Skeletal muscle tissue (tissue), 4 donors: Measurements from ENCODE around the gene TRMT112. TPM values are rescaled to one million over a fixed set of nuclear protein-coding genes. Genes with fewer than 3 reads are reported as not detected.
"Not testable (repeated sequence)": the region's sequence is repeated elsewhere in the genome, so short reads cannot be mapped to it uniquely, and the experiment has no call there.

Experiments used
- H3K27ac ChIP-seq: one replicate; pipeline ENCODE4 v1.7.0; 2013; ENCODE audit warnings: mild to moderate bottlenecking, low read depth, low read length, inconsistent platforms
- H3K27me3 ChIP-seq, 3 donors: one replicate each; pipeline ENCODE4 v1.7.0; 2013; ENCODE audit warnings: low read length in 3 of 3; ENCODE audit not compliant: control insufficient read depth in 3 of 3, insufficient read depth in 3 of 3
- H3K36me3 ChIP-seq, 3 donors: one replicate each; pipeline ENCODE4 v1.7.0; 2013; ENCODE audit warnings: low read length in 3 of 3; ENCODE audit not compliant: control insufficient read depth in 3 of 3, insufficient read depth in 3 of 3
- H3K4me1 ChIP-seq, 3 donors: one replicate each; pipeline ENCODE4 v1.7.0; 2013; ENCODE audit warnings: low read length in 3 of 3, mild to moderate bottlenecking in 3 of 3; ENCODE audit not compliant: control insufficient read depth in 3 of 3, insufficient read depth in 3 of 3
- H3K4me3 ChIP-seq, 3 donors: one replicate each; pipeline ENCODE4 v1.7.0; 2013; ENCODE audit warnings: low read length in 3 of 3
- H3K9ac ChIP-seq, 3 donors: one replicate each; pipeline ENCODE4 v1.7.0; 2013; ENCODE audit warnings: low read length in 3 of 3, mild to moderate bottlenecking in 3 of 3, moderate library complexity in 2 of 3, low read depth in 1 of 3
- H3K9me3 ChIP-seq, 3 donors: one replicate each; pipeline ENCODE4 v1.7.0; 2013; ENCODE audit warnings: low read length in 3 of 3; ENCODE audit not compliant: control insufficient read depth in 3 of 3
- total RNA-seq: library from RNA; depleted of rRNA; stranded (reverse); fragments of >200 nt; gene quantifications from one replicate; pipeline ENCODE4 v1.2.3, GENCODE V29; 2014
- donor health status: Osteomylitis.

TRMT112 gene
- total RNA-seq, 1 donor from 2014 or later: 247 TPM

- Histone ChIP-seq H3K27ac (no peak overlapping the region), H3K36me3 (peaks cover 15 to 20% (median 19%) of the 10 kb centered on the region in 3 donors), H3K9me3 (no peaks in the 10 kb centered on the region)
These were observed 3.7 kb upstream of the TRMT112 start for GRCh38 chr11:64321026-64321425.

GRCh38 chr11:64320556-64320955 lies 3.2 kb upstream of the TRMT112 start:
- Histone ChIP-seq H3K4me3 (no peak overlapping the region), H3K36me3 (peaks cover 19 to 24% (median 21%) of the 10 kb centered on the region in 3 donors), H3K9me3 (no peaks in the 10 kb centered on the region), H3K27ac (no peak overlapping the region), H3K4me1 (peaks cover 18 to 33% (median 21%) of the 10 kb centered on the region in 3 donors), H3K9ac (no peak overlapping the region), H3K27me3 (no peaks in the 10 kb centered on the region)

More at GRCh38 chr11:64321026-64321425, 3.7 kb upstream of the TRMT112 start:
- H3K4me3 ChIP-seq: no peak overlapping the region
- no peaks in the 10 kb centered on the region for H3K27me3 ChIP-seq
- H3K4me1 ChIP-seq: peaks cover 18 to 28% (median 20%) of the 10 kb centered on the region in 3 donors
- no peak overlapping the region for H3K9ac ChIP-seq

- peaks cover 28 to 37% (median 32%) of the 10 kb centered on the region in 3 donors for H3K36me3 ChIP-seq
- H3K9me3 ChIP-seq: no peaks in the 10 kb centered on the region
- no peaks in the 10 kb centered on the region for H3K27me3 ChIP-seq
- H3K27ac ChIP-seq: peak overlapping the region; percentile 99
- H3K9ac ChIP-seq: peak overlapping the region; percentile 89 to 96 (median 94)
- peak overlapping the region; percentile 87 to 95 (median 95) for H3K4me3 ChIP-seq
- H3K4me1 ChIP-seq: peaks cover 20 to 40% (median 27%) of the 10 kb centered on the region in 3 donors
These were observed 1.7 kb upstream of the TRMT112 start for GRCh38 chr11:64318766-64319761.

GRCh38 chr11:64317961-64318765 lies 804 bp upstream of the TRMT112 start, which contains the start of gene PRDX5:
TSS of gene PRDX5 (plus strand) at chr11:64318121. CDS start at chr11:64318216, 95 bp downstream.
- Histone ChIP-seq H3K27ac (peak within 1 kb of the TSS; percentile 99), H3K9ac (peak within 1 kb of the TSS; percentile 92 to 97 (median 96)), H3K9me3 (no peaks in the 10 kb centered on the region), H3K4me3 (peak within 1 kb of the TSS; percentile 87 to 95 (median 95)), H3K4me1 (peaks cover 29 to 49% (median 36%) of the 10 kb centered on the region in 3 donors), H3K27me3 (no peaks in the 10 kb centered on the region), H3K36me3 (peaks cover 29 to 37% (median 32%) of the 10 kb centered on the region in 3 donors)

GRCh38 chr11:64316672-64317324 lies 561 bp downstream of the TRMT112 start:
- H3K27me3 ChIP-seq: no peaks in the 10 kb centered on the region
- H3K9me3 ChIP-seq: no peaks in the 10 kb centered on the region
- peak overlapping the region; percentile 99 for H3K27ac ChIP-seq
- H3K4me3 ChIP-seq: peak overlapping the region; percentile 87 to 95 (median 95)
- H3K36me3 ChIP-seq: peaks cover 22 to 27% (median 27%) of the 10 kb centered on the region in 3 donors
- peak overlapping the region; percentile 92 to 97 (median 96) for H3K9ac ChIP-seq
- H3K4me1 ChIP-seq: peaks cover 36 to 58% (median 45%) of the 10 kb centered on the region in 3 donors

GRCh38 chr11:64315667-64316526 lies 1.5 kb downstream of the TRMT112 start:
- not testable (repeated sequence) for H3K27ac ChIP-seq, H3K4me3 ChIP-seq, H3K27me3 ChIP-seq, H3K9me3 ChIP-seq
- Histone ChIP-seq H3K9ac (peak overlapping the region in 1 of 3 donors; percentile 97), H3K36me3 (peaks cover 15 to 27% (median 24%) of the 10 kb centered on the region in 3 donors), H3K4me1 (peaks cover 36 to 58% (median 45%) of the 10 kb centered on the region in 3 donors)

GRCh38 chr11:64314805-64315561 lies 2.4 kb downstream of the TRMT112 start:
- H3K4me1 ChIP-seq: peaks cover 36 to 56% (median 45%) of the 10 kb centered on the region in 3 donors
- peaks cover 12 to 21% (median 17%) of the 10 kb centered on the region in 3 donors for H3K36me3 ChIP-seq
- H3K27me3 ChIP-seq: no peaks in the 10 kb centered on the region
- no peak overlapping the region for H3K4me3 ChIP-seq
- H3K9me3 ChIP-seq: no peaks in the 10 kb centered on the region
- H3K27ac ChIP-seq: no peak overlapping the region
- peak overlapping the region in 1 of 3 donors; percentile 76 for H3K9ac ChIP-seq

GRCh38 chr11:64314146-64314804 lies 3.1 kb downstream of the TRMT112 start:
- H3K4me3 ChIP-seq: peak overlapping the region in 2 of 3 donors; percentile 24 to 27
- H3K27me3 ChIP-seq: no peaks in the 10 kb centered on the region
- no peaks in the 10 kb centered on the region for H3K9me3 ChIP-seq
- peak overlapping the region; percentile 60 to 76 (median 65) for H3K9ac ChIP-seq
- peak overlapping the region; percentile 78 for H3K27ac ChIP-seq
- H3K4me1 ChIP-seq: peaks cover 34 to 52% (median 42%) of the 10 kb centered on the region in 3 donors
- peaks cover 12 to 21% (median 17%) of the 10 kb centered on the region in 3 donors for H3K36me3 ChIP-seq
